H9 (cell line): ENCODE data around the gene CCL3. TPM values are rescaled to one million over a fixed set of nuclear protein-coding genes. Genes with fewer than 3 reads are reported as not detected.

Experiments used
- DNase-seq: peaks from one replicate; pipeline ENCODE4 v3.0.0-alpha.2; 2017
- H2AFZ ChIP-seq: one replicate; pipeline ENCODE4 v1.6.1; 2013; ENCODE audit warnings: mild to moderate bottlenecking, low read length, control low read depth, moderate library complexity
- H2AK5ac ChIP-seq: 2 replicates; pipeline ENCODE4 v1.6.1; 2013; ENCODE audit warnings: low read length, control low read depth, mixed read lengths; ENCODE audit not compliant: insufficient read length
- H2BK120ac ChIP-seq: one replicate; pipeline ENCODE4 v1.6.1; 2013; ENCODE audit warnings: low read depth, mild to moderate bottlenecking, low read length, control low read depth, inconsistent platforms; ENCODE audit not compliant: poor library complexity, severe bottlenecking
- H2BK12ac ChIP-seq: 2 replicates; pipeline ENCODE4 v1.6.1; 2013; ENCODE audit warnings: low read length, control low read depth, mixed read lengths, low read depth; ENCODE audit not compliant: insufficient read length
- H2BK15ac ChIP-seq: 2 replicates; pipeline ENCODE4 v1.6.1; 2013; ENCODE audit warnings: low read depth, low read length, control low read depth
- H2BK20ac ChIP-seq: one replicate; pipeline ENCODE4 v1.6.1; 2013; ENCODE audit warnings: low read depth, mild to moderate bottlenecking, low read length, control low read depth, inconsistent platforms; ENCODE audit not compliant: poor library complexity, severe bottlenecking
- H2BK5ac ChIP-seq: 2 replicates; pipeline ENCODE4 v1.6.1; 2013; ENCODE audit warnings: low read length, control low read depth, mixed read lengths; ENCODE audit not compliant: insufficient read length
- H3K14ac ChIP-seq: 2 replicates; pipeline ENCODE4 v1.6.1; 2013; ENCODE audit warnings: low read length, control low read depth; ENCODE audit not compliant: insufficient read depth
- H3K18ac ChIP-seq: 2 replicates; pipeline ENCODE4 v1.6.1; 2013; ENCODE audit warnings: low read depth, mild to moderate bottlenecking, mixed read lengths, low read length, control low read depth; ENCODE audit not compliant: insufficient read length
- H3K23ac ChIP-seq: 2 replicates; pipeline ENCODE4 v1.6.1; 2013; ENCODE audit warnings: low read length, control low read depth, mixed read lengths, low read depth; ENCODE audit not compliant: insufficient read length
- H3K23me2 ChIP-seq: 2 replicates; pipeline ENCODE4 v1.6.1; 2013; ENCODE audit warnings: low read depth, mild to moderate bottlenecking, mixed read lengths, low read length, control low read depth; ENCODE audit not compliant: insufficient read length, poor library complexity, severe bottlenecking
- H3K27ac ChIP-seq: 2 replicates; pipeline ENCODE4 v1.5.1; 2013; ENCODE audit warnings: low read length, control low read depth, mixed read lengths, low read depth; ENCODE audit not compliant: insufficient read length
- H3K27me3 ChIP-seq: 2 replicates; pipeline ENCODE4 v1.6.1; 2013; ENCODE audit warnings: low read length, control low read depth, inconsistent platforms; ENCODE audit not compliant: insufficient read depth
- H3K4ac ChIP-seq: 2 replicates; pipeline ENCODE4 v1.6.1; 2013; ENCODE audit warnings: low read depth, mild to moderate bottlenecking, control low read depth, inconsistent platforms, low read length, moderate library complexity
- H3K4me1 ChIP-seq: 2 replicates; pipeline ENCODE4 v1.6.1; 2013; ENCODE audit warnings: low read length, control low read depth, inconsistent platforms; ENCODE audit not compliant: insufficient read depth
- H3K4me2 ChIP-seq: 2 replicates; pipeline ENCODE4 v1.6.1; 2013; ENCODE audit warnings: low read length, control low read depth, mixed read lengths; ENCODE audit not compliant: insufficient read length, insufficient read depth
- H3K56ac ChIP-seq: 2 replicates; pipeline ENCODE4 v1.6.1; 2013; ENCODE audit warnings: low read depth, mild to moderate bottlenecking, mixed read lengths, low read length, control low read depth; ENCODE audit not compliant: insufficient read length
- H3K79me1 ChIP-seq: 2 replicates; pipeline ENCODE4 v1.6.1; 2013; ENCODE audit warnings: low read depth, mild to moderate bottlenecking, moderate library complexity, low read length, control low read depth, inconsistent platforms; ENCODE audit not compliant: insufficient read depth, poor library complexity, severe bottlenecking
- H3K79me2 ChIP-seq: 2 replicates; pipeline ENCODE4 v1.6.1; 2013; ENCODE audit warnings: low read length, control low read depth, inconsistent platforms; ENCODE audit not compliant: insufficient read depth
- H3K9ac ChIP-seq: 2 replicates; pipeline ENCODE4 v1.6.1; 2013; ENCODE audit warnings: low read length, control low read depth, mixed read lengths; ENCODE audit not compliant: insufficient read length; ENCODE audit errors: extremely low read depth
- H3K9me3 ChIP-seq: one replicate; pipeline ENCODE4 v1.6.1; 2013; ENCODE audit warnings: low read depth, low read length, inconsistent platforms; ENCODE audit not compliant: control insufficient read depth
- H3T11ph ChIP-seq: one replicate; pipeline ENCODE4 v1.6.1; 2013; ENCODE audit warnings: mild to moderate bottlenecking, low read length, control low read depth, inconsistent platforms
- H4K20me1 ChIP-seq: one replicate; pipeline ENCODE4 v1.6.1; 2013; ENCODE audit not compliant: control insufficient read depth, insufficient read length, insufficient read depth
- H4K5ac ChIP-seq: 2 replicates; pipeline ENCODE4 v1.6.1; 2013; ENCODE audit warnings: low read depth, mild to moderate bottlenecking, mixed read lengths, low read length, control low read depth; ENCODE audit not compliant: insufficient read length
- H4K8ac ChIP-seq: replicated peaks from 2 replicates; pipeline ENCODE4 v1.6.1; 2013; ENCODE audit warnings: low read length, control low read depth, mixed read lengths, low read depth; ENCODE audit not compliant: insufficient read length
- H4K91ac ChIP-seq: 2 replicates; pipeline ENCODE4 v1.6.1; 2013; ENCODE audit warnings: low read depth, mild to moderate bottlenecking, moderate library complexity, mixed read lengths, low read length, control low read depth; ENCODE audit not compliant: insufficient read length
- H3K27ac Mint-ChIP-seq, 3 experiments: 2 replicates in 2 of 3; 3 replicates in 1 of 3; pipeline ENCODE4 v1.8.0; 2020 to 2021; ENCODE audit warnings: mixed read lengths in 3 of 3, mild to moderate bottlenecking in 1 of 3, moderate library complexity in 1 of 3
- H3K27me3 Mint-ChIP-seq: 2 replicates; pipeline ENCODE4 v1.8.0; 2021; ENCODE audit warnings: low read depth, mild to moderate bottlenecking, moderate library complexity, mixed read lengths
- H3K36me3 Mint-ChIP-seq, 3 experiments: 2 replicates in 2 of 3; 3 replicates in 1 of 3; pipeline ENCODE4 v1.8.0; 2020 to 2021; ENCODE audit warnings: low read depth in 3 of 3, mixed read lengths in 3 of 3; ENCODE audit not compliant: insufficient read depth in 1 of 3
- H3K4me1 Mint-ChIP-seq, 2 experiments: 2 replicates each; pipeline ENCODE4 v1.8.0; 2020; ENCODE audit warnings: mixed read lengths in 2 of 2
- H3K4me3 Mint-ChIP-seq, 2 experiments: 2 replicates in 1 of 2; 3 replicates in 1 of 2; pipeline ENCODE4 v1.8.0; 2020 to 2021; ENCODE audit warnings: mild to moderate bottlenecking in 2 of 2, mixed read lengths in 2 of 2, moderate library complexity in 1 of 2
- H3K9me3 Mint-ChIP-seq, 2 experiments: 2 replicates in 1 of 2; 3 replicates in 1 of 2; pipeline ENCODE4 v1.8.0; 2020; ENCODE audit warnings: mild to moderate bottlenecking in 2 of 2, mixed read lengths in 2 of 2, moderate library complexity in 1 of 2
- CTCF ChIP-seq: fragments of 200-600 bp; sonication (generic); conservative IDR thresholded peaks from 3 replicates; pipeline ENCODE4 v1.8.0; 2021; ENCODE audit warnings: antibody characterized with exemption, mild to moderate bottlenecking
- WGBS: extraction: QIAGEN DNeasy Blood & Tissue Kit; methylation state at CpG from one replicate; pipeline ENCODE4 v1.1.7; 2013; ENCODE audit warnings: missing lambda C conversion rate, low lambda C conversion rate, mixed read lengths; ENCODE audit not compliant: insufficient read length; ENCODE audit errors: extremely low coverage; 5-methylcytosine and 5-hydroxymethylcytosine counted together
- total RNA-seq: library from RNA; stranded (reverse); gene quantifications from 2 replicates; pipeline ENCODE4 v1.2.1, GENCODE V29; 2021

Gene CCL3
- total RNA-seq, 1 experiment from 2014 or later = not detected

- H3K4me2 ChIP-seq = no peak overlapping the region
- no peaks in the 10 kb centered on the region for H4K20me1 ChIP-seq
- H3K27ac Mint-ChIP-seq = no peak overlapping the region; a peak in 1 of 7 replicates
- H4K8ac ChIP-seq = no peak overlapping the region
- no peak overlapping the region for H3K14ac ChIP-seq
- H3K56ac ChIP-seq = no peak overlapping the region
- H2BK15ac ChIP-seq = no peak overlapping the region
- TF ChIP-seq CTCF = no peak
- peaks cover 0 to 4% (median 0%) of the 10 kb centered on the region in 3 experiments; a peak in 2 of 7 replicates for H3K36me3 Mint-ChIP-seq
- peaks cover 17 to 20% of the 10 kb centered on the region in 2 experiments for H3K9me3 Mint-ChIP-seq
- no peak overlapping the region for H3K23ac ChIP-seq
- H3K79me1 ChIP-seq = no peaks in the 10 kb centered on the region
- H3K27me3 ChIP-seq = no peaks in the 10 kb centered on the region
- no peak for DNase-seq
- no peak overlapping the region for H2BK12ac ChIP-seq
- no peak overlapping the region for H2BK20ac ChIP-seq
- no peak overlapping the region for H3K18ac ChIP-seq
- no peak overlapping the region for H3K4me3 Mint-ChIP-seq
- no peak overlapping the region for H3K27ac ChIP-seq
- H4K91ac ChIP-seq = no peak overlapping the region
- H3K9me3 ChIP-seq = no peaks in the 10 kb centered on the region
- H3K4ac ChIP-seq = no peak overlapping the region
- WGBS = no CpG with 5 or more reads among the region's 2 CpGs
- no peaks in the 10 kb centered on the region for H3K79me2 ChIP-seq
- no peaks in the 10 kb centered on the region; the same call in 1 of the 2 replicates for H3K27me3 Mint-ChIP-seq
- H2BK5ac ChIP-seq = no peak overlapping the region
- H3T11ph ChIP-seq = no peak overlapping the region
- no peak overlapping the region for H2AK5ac ChIP-seq
- no peaks in the 10 kb centered on the region for H3K4me1 ChIP-seq
- no peak overlapping the region for H2BK120ac ChIP-seq
- no peak overlapping the region for H2AFZ ChIP-seq
- no peaks in the 10 kb centered on the region for H3K4me1 Mint-ChIP-seq
- no peak overlapping the region for H4K5ac ChIP-seq
- no peaks in the 10 kb centered on the region for H3K23me2 ChIP-seq
- no peak overlapping the region for H3K9ac ChIP-seq
These were observed 34.8 kb downstream of the CCL3 start for GRCh38 chr17:36055171-36055570.
